SK-N-SH (cell line): Measurements from ENCODE around the gene MBNL1. TPM values are rescaled to one million over a fixed set of nuclear protein-coding genes. Genes with fewer than 3 reads are reported as not detected.

Experiments
- CTCF ChIA-PET: fragments of 300-600, 350-600 bp; formaldehyde crosslinking; extraction: SDS; loops from one replicate; lab custom pipeline; 2021; lab: Yijun Ruan, JAX
- POLR2A ChIA-PET: fragments of 350-600 bp; sonication (Branson Sonifier 250); formaldehyde crosslinking; extraction: SDS; loops from one replicate; lab custom pipeline; 2020; ENCODE audit warnings: antibody characterized with exemption, inconsistent platforms; lab: Yijun Ruan, JAX
- DNase-seq: peaks from one replicate; pipeline ENCODE4 v3.0.0; 2012
- H2AFZ ChIP-seq: fragments of 200-600 bp; sonication (generic); 2 replicates; pipeline ENCODE4 v1.8.1; 2016; ENCODE audit warnings: antibody characterized with exemption, mild to moderate bottlenecking, low read depth
- H3F3A ChIP-seq: fragments of 200-600 bp; sonication (generic); replicated peaks from 2 replicates; pipeline ENCODE3; 2016; ENCODE audit warnings: antibody characterized with exemption, mild to moderate bottlenecking; ENCODE audit not compliant: insufficient read depth
- H3K27ac ChIP-seq, 2 experiments: fragments of 200-500 bp in 1 of 2; fragments of 200-600 bp in 1 of 2; sonication (Bioruptor generic) in 1 of 2; sonication (generic), shearing (Covaris generic) in 1 of 2; 2 replicates each; pipeline versions ENCODE4 v1.5.1 to v1.6.1; 2014 to 2016; ENCODE audit warnings: low read depth in 2 of 2, inconsistent platforms in 1 of 2, low read length in 1 of 2, mild to moderate bottlenecking in 1 of 2, mixed read lengths in 1 of 2
- H3K27me3 ChIP-seq: fragments of 200-600 bp; sonication (generic), shearing (Covaris generic); 2 replicates; pipeline ENCODE4 v1.6.1; 2016; ENCODE audit warnings: mixed run types; ENCODE audit not compliant: insufficient read depth
- H3K36me3 ChIP-seq, 2 experiments: fragments of 200-500 bp in 1 of 2; fragments of 200-600 bp in 1 of 2; sonication (Bioruptor generic) in 1 of 2; sonication (generic) in 1 of 2; replicated peaks in 1 of 2; 2 replicates each; pipeline versions ENCODE3 to v1.5.1; 2014 to 2016; ENCODE audit warnings: low read length in 1 of 2, mild to moderate bottlenecking in 1 of 2; ENCODE audit not compliant: insufficient read depth in 2 of 2, control insufficient read depth in 1 of 2
- H3K4me1 ChIP-seq, 2 experiments: fragments of 200-500 bp in 1 of 2; fragments of 200-600 bp in 1 of 2; sonication (Bioruptor generic) in 1 of 2; sonication (generic), shearing (Covaris generic) in 1 of 2; 2 replicates each; pipeline versions ENCODE4 v1.5.1 to v1.6.1; 2014 to 2016; ENCODE audit warnings: low read depth in 1 of 2, low read length in 1 of 2, mixed run types in 1 of 2; ENCODE audit not compliant: insufficient read depth in 2 of 2, control insufficient read depth in 1 of 2
- H3K4me2 ChIP-seq: fragments of 200-600 bp; sonication (generic), shearing (Covaris generic); 2 replicates; pipeline ENCODE4 v1.6.1; 2017; ENCODE audit warnings: mixed run types
- H3K4me3 ChIP-seq, 2 experiments: fragments of 200-500 bp in 1 of 2; fragments of 200-600 bp in 1 of 2; sonication (Bioruptor generic) in 1 of 2; sonication (generic), shearing (Covaris generic) in 1 of 2; 2 replicates each; pipeline versions ENCODE4 v1.5.1 to v1.8.1; 2014 to 2016; ENCODE audit warnings: low read depth in 2 of 2, inconsistent platforms in 1 of 2, low read length in 1 of 2, mild to moderate bottlenecking in 1 of 2, mixed read lengths in 1 of 2, moderate library complexity in 1 of 2
- H3K79me2 ChIP-seq: fragments of 200-600 bp; sonication (generic); 2 replicates; pipeline ENCODE4 v1.8.1; 2017; ENCODE audit warnings: mild to moderate bottlenecking; ENCODE audit not compliant: insufficient read depth
- H3K9ac ChIP-seq: fragments of 200-600 bp; sonication (generic); 2 replicates; pipeline ENCODE4 v1.6.1; 2017; ENCODE audit warnings: mixed run types
- H3K9me2 ChIP-seq: fragments of 200-600 bp; sonication (generic); 2 replicates; pipeline ENCODE4 v1.6.1; 2017; ENCODE audit warnings: mixed run types
- H3K9me3 ChIP-seq: fragments of 200-600 bp; sonication (generic); 2 replicates; pipeline ENCODE4 v1.6.1; 2017; ENCODE audit warnings: mixed run types, mild to moderate bottlenecking, moderate library complexity
- H4K20me1 ChIP-seq: fragments of 200-600 bp; sonication (generic); 2 replicates; pipeline ENCODE4 v1.6.1; 2017; ENCODE audit warnings: mild to moderate bottlenecking, mixed run types; ENCODE audit not compliant: insufficient read depth
- CTCF ChIP-seq: fragments of 200-600 bp; sonication (generic); IDR thresholded peaks from 2 replicates; pipeline ENCODE4 v1.6.1; 2017; ENCODE audit warnings: antibody characterized with exemption, mild to moderate bottlenecking, moderate library complexity
- ELF1 ChIP-seq: IDR thresholded peaks from 2 replicates; pipeline ENCODE4 v1.4.0; 2012
- EP300 ChIP-seq, 2 experiments: IDR thresholded peaks; 2 replicates each; pipeline versions ENCODE4 v1.4.0 to v1.6.1; 2012; ENCODE audit warnings: borderline replicate concordance in 1 of 2, low read depth in 1 of 2, low read length in 1 of 2
- FOSL2 ChIP-seq: IDR thresholded peaks from 2 replicates; pipeline ENCODE4 v1.4.0; 2012; ENCODE audit warnings: low read depth, mild to moderate bottlenecking, moderate library complexity, borderline replicate concordance
- FOXJ3 ChIP-seq: sonication (generic); formaldehyde crosslinking; IDR thresholded peaks from 2 replicates; pipeline ENCODE4 v1.5.1; 2020; ENCODE audit warnings: mild to moderate bottlenecking, missing genetic modification reagents
- JUND ChIP-seq: IDR thresholded peaks from 2 replicates; pipeline ENCODE4 v1.4.0; 2012
- MAX ChIP-seq: IDR thresholded peaks from 2 replicates; pipeline ENCODE4 v1.4.0; 2012; ENCODE audit warnings: low read depth
- MXI1 ChIP-seq: IDR thresholded peaks from 2 replicates; pipeline ENCODE4 v1.6.1; 2012; ENCODE audit warnings: mild to moderate bottlenecking, low read depth, low read length, improper control_type of control experiment
- NFIC ChIP-seq: IDR thresholded peaks from 2 replicates; pipeline ENCODE4 v1.4.0; 2012; ENCODE audit warnings: borderline replicate concordance
- POLR2AphosphoS5 ChIP-seq: IDR thresholded peaks from 2 replicates; pipeline ENCODE4 v1.6.1; 2012; ENCODE audit warnings: low read depth, low read length
- RAD21 ChIP-seq: IDR thresholded peaks from 2 replicates; pipeline ENCODE4 v1.6.1; 2012; ENCODE audit warnings: mild to moderate bottlenecking, low read length
- RCOR1 ChIP-seq: fragments of 150-350 bp; IDR thresholded peaks from 2 replicates; pipeline ENCODE4 v1.6.1; 2017; ENCODE audit warnings: antibody characterized with exemption, low read length
- RXRA ChIP-seq: IDR thresholded peaks from 2 replicates; pipeline ENCODE4 v1.4.0; 2012; ENCODE audit warnings: low read depth, mild to moderate bottlenecking, borderline replicate concordance
- SIN3A ChIP-seq: IDR thresholded peaks from 2 replicates; pipeline ENCODE4 v1.6.1; 2012; ENCODE audit warnings: low read depth, mild to moderate bottlenecking, low read length, moderate library complexity, borderline replicate concordance
- TCF12 ChIP-seq: IDR thresholded peaks from 2 replicates; pipeline ENCODE4 v1.4.0; 2012
- TEAD4 ChIP-seq: IDR thresholded peaks from 2 replicates; pipeline ENCODE4 v1.4.0; 2012; ENCODE audit warnings: mild to moderate bottlenecking, borderline replicate concordance; ENCODE audit not compliant: insufficient read depth
- YY1 ChIP-seq: IDR thresholded peaks from 2 replicates; pipeline ENCODE4 v1.4.0; 2012; ENCODE audit warnings: low read depth, mild to moderate bottlenecking
- ZBTB33 ChIP-seq: IDR thresholded peaks from 2 replicates; pipeline ENCODE4 v1.4.0; 2012; ENCODE audit warnings: low read depth, borderline replicate concordance
- WGBS: methylation state at CpG from one replicate; pipeline ENCODE4 v1.1.6; 2017; ENCODE audit warnings: low lambda C conversion rate; 5-methylcytosine and 5-hydroxymethylcytosine counted together
- polyA plus RNA-seq, 3 experiments: library from polyadenylated mRNA; depleted of rRNA; stranded (reverse); fragments of >200 nt; gene quantifications; 2 replicates each; pipeline ENCODE4 v1.2.3, GENCODE V29; 2012
- TF ChIP-seq, protein P1 (sequence below): IDR thresholded peaks from 2 replicates; pipeline ENCODE4; 2012

MBNL1 gene
- polyA plus RNA-seq, 1 of the 3 experiments (the other 2 are of a cell fraction): 44.3 TPM

DNA sequence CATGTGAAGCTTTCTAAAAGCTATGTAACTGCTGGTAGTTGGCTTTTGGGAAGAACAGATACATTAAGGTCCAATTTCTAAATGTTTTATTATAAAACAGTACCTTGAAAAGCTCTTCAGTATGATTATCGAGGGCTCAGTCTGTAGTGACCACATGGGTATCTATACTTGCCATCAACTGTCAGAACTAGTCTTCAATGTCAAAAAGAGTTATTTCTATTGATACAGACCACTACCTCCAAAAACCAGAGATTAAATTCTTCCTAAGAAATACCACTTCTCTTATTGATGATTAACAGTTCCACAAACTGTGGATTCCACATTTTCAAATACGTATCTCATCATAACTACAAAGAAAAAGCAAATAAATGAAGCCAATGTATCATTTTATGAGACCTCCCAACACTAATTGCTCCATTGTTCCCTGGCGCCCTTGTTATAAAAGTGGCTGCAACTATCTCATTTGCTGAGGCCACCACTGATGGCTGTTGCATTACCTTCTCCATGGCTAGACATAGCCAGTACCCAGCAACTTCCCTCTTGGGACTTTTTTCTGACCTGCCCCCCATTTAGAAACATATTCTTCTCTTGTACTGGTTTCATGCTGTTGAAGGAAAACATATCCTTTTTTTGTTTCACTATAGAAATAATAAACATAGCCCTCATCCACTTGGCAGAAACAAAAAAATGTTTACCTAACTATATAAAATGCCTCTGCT, 33.9 kb upstream of the MBNL1 start:
- no peaks in the 10 kb centered on the region for H3K36me3 ChIP-seq
- TF ChIP-seq FOXJ3 (CRISPR knock-in tag): no peak
- TF ChIP-seq RAD21: no peak
- TF ChIP-seq, all 33 proteins: peak for 0
- no peak for DNase-seq
- no peaks in the 10 kb centered on the region for H4K20me1 ChIP-seq
- H2AFZ ChIP-seq: no peak overlapping the region
- H3K4me3 ChIP-seq: no peak overlapping the region
- H3K4me2 ChIP-seq: no peak overlapping the region
- ChIA-PET POLR2A (no interaction called here), CTCF (interaction anchor here (2.1 kb wide), 1 partner anchor 210 kb away, joined by 8 read pairs; no protein-coding TSS in a partner anchor)
- H3K9me2 ChIP-seq: no peaks in the 10 kb centered on the region
- peaks cover 0 to 11% of the 10 kb centered on the region in 2 experiments; a peak in 2 of 4 replicates for H3K4me1 ChIP-seq
- H3K9ac ChIP-seq: no peak overlapping the region
- WGBS: 88% methylated on average over 3 of the region's 3 CpGs
- peaks cover 17% of the 10 kb centered on the region for H3F3A ChIP-seq
- H3K9me3 ChIP-seq: no peaks in the 10 kb centered on the region
- H3K79me2 ChIP-seq: no peaks in the 10 kb centered on the region
- no peaks in the 10 kb centered on the region for H3K27me3 ChIP-seq
- peak overlapping the region; percentile 74 to 92; a peak in 3 of 4 replicates for H3K27ac ChIP-seq

DNA sequence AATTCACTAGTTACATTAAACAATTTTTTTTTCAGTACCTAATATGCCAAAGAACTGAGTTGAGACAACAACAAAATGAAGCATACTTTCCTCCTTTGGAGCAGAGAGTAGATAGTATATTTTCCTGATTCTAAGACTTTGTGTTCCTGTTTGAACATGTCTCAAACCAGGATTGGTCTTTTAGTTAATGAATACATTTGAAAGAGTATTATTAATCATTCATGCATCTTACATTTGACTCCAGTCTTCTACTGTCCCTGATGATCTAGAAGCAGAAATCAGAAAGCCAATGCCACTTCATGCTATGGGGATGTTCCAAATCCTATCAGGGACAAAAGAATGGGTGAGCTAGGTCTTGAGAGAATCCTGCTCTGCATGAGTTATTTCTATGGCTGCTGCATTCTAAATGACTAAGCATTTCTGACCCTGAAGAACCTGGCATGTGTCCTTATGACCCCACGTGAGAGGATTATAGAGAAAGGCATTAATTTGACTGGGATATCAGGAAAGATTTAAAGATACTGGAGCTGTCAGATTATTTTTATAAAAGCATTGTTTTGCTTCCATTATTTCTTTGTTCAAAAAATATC, 32.9 kb upstream of the MBNL1 start:
- no peaks in the 10 kb centered on the region for H3K36me3 ChIP-seq
- WGBS: 15% methylated on average over 1 of the region's 1 CpG
- H2AFZ ChIP-seq: peak overlapping the region; percentile 63; the same call in 1 of the 2 replicates
- POLR2A ChIA-PET: no interaction called here
- H3K9me2 ChIP-seq: no peaks in the 10 kb centered on the region
- H3K9me3 ChIP-seq: no peaks in the 10 kb centered on the region
- peak overlapping the region; percentile 53 for H3K4me2 ChIP-seq
- H4K20me1 ChIP-seq: no peaks in the 10 kb centered on the region
- H3K27me3 ChIP-seq: no peaks in the 10 kb centered on the region
- no peak for DNase-seq
- no peak overlapping the region for H3K4me3 ChIP-seq
- peaks cover 0 to 15% of the 10 kb centered on the region in 2 experiments; a peak in 2 of 4 replicates for H3K4me1 ChIP-seq
- H3F3A ChIP-seq: peaks cover 17% of the 10 kb centered on the region
- H3K9ac ChIP-seq: peak overlapping the region; percentile 42; the same call in 1 of the 2 replicates
- CTCF ChIA-PET: no interaction called here
- H3K27ac ChIP-seq: peak overlapping the region; percentile 74 to 92; a peak in 3 of 4 replicates
- no peaks in the 10 kb centered on the region for H3K79me2 ChIP-seq
- TF ChIP-seq EP300 (IDR thresholded peaks at IDR 0.05; ENCODE audit: borderline replicate concordance in 1 of 2, low read depth in 1 of 2, low read length in 1 of 2): peak in 1 of 2 experiments; percentile 51; a peak in 1 of 4 replicates
- no peak for TF ChIP-seq ZBTB33
- no peak for TF ChIP-seq RCOR1
- TF ChIP-seq TCF12: peak; percentile 56; the same call in 1 of the 2 replicates
- 0 out of 2 replicates have a peak, but pooled peaks have one; percentile 19 for TF ChIP-seq TEAD4
- TF ChIP-seq MXI1: no peak
- TF ChIP-seq JUND: peak; percentile 45
- TF ChIP-seq RXRA: peak; percentile 83
- TF ChIP-seq, protein P1, sequence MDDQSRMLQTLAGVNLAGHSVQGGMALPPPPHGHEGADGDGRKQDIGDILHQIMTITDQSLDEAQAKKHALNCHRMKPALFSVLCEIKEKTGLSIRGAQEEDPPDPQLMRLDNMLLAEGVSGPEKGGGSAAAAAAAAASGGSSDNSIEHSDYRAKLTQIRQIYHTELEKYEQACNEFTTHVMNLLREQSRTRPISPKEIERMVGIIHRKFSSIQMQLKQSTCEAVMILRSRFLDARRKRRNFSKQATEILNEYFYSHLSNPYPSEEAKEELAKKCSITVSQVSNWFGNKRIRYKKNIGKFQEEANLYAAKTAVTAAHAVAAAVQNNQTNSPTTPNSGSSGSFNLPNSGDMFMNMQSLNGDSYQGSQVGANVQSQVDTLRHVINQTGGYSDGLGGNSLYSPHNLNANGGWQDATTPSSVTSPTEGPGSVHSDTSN: peak; percentile 42; the same call in 1 of the 2 replicates
- no peak for TF ChIP-seq YY1
- no peak for TF ChIP-seq FOXJ3 (CRISPR knock-in tag)
- TF ChIP-seq ELF1: no peak
- no peak for TF ChIP-seq CTCF
- no peak for TF ChIP-seq SIN3A
- TF ChIP-seq FOSL2: peak; percentile 34; the same call in 1 of the 2 replicates
- TF ChIP-seq MAX: 0 out of 2 replicates have a peak, but pooled peaks have one; percentile 41
- peak; percentile 39 for TF ChIP-seq NFIC
- peak; percentile 43; the same call in 1 of the 2 replicates for TF ChIP-seq POLR2AphosphoS5
